Measurements from ENCODE around the gene SDK2.
"Not testable (repeated sequence)": the region's sequence is repeated elsewhere in the genome, so short reads cannot be mapped to it uniquely, and the experiment has no call there.

The SDK2 gene

GRCh38 chr17:73318836-73319235, 325.4 kb downstream of the SDK2 start:
- H3K4me1 ChIP-seq (ENCODE audit: control insufficient read depth, insufficient read depth, low read length) = peaks cover 17% of the 10 kb centered on the region
- no peak overlapping the region for H3K4me3 ChIP-seq (ENCODE audit: low read length)
- no peaks in the 10 kb centered on the region for H3K36me3 ChIP-seq (ENCODE audit: control insufficient read depth, insufficient read depth, low read length)

GRCh38 chr17:73318427-73318813, 325.8 kb downstream of the SDK2 start:
- Histone ChIP-seq H3K9me3 (ENCODE audit: control insufficient read depth, low read length) (no peaks in the 10 kb centered on the region), H3K27me3 (ENCODE audit: control insufficient read depth, insufficient read depth, low read length) (no peaks in the 10 kb centered on the region), H3K36me3 (ENCODE audit: control insufficient read depth, insufficient read depth, low read length) (no peaks in the 10 kb centered on the region), H3K9ac (ENCODE audit: low read length) (no peak overlapping the region), H3K4me3 (ENCODE audit: low read length) (no peak overlapping the region), H3K4me1 (ENCODE audit: control insufficient read depth, insufficient read depth, low read length) (peaks cover 17% of the 10 kb centered on the region)

More at GRCh38 chr17:73318836-73319235, 325.4 kb downstream of the SDK2 start:
- Histone ChIP-seq H3K27me3 (ENCODE audit: control insufficient read depth, insufficient read depth, low read length) (no peaks in the 10 kb centered on the region), H3K9me3 (ENCODE audit: control insufficient read depth, low read length) (no peaks in the 10 kb centered on the region), H3K9ac (ENCODE audit: low read length) (no peak overlapping the region)

GRCh38 chr17:73317513-73318426, 326.5 kb downstream of the SDK2 start:
- Histone ChIP-seq H3K27me3 (ENCODE audit: control insufficient read depth, insufficient read depth, low read length) (no peaks in the 10 kb centered on the region), H3K4me1 (ENCODE audit: control insufficient read depth, insufficient read depth, low read length) (peaks cover 18% of the 10 kb centered on the region), H3K9ac (ENCODE audit: low read length) (peak overlapping the region; percentile 7), H3K36me3 (ENCODE audit: control insufficient read depth, insufficient read depth, low read length) (no peaks in the 10 kb centered on the region), H3K9me3 (ENCODE audit: control insufficient read depth, low read length) (no peaks in the 10 kb centered on the region), H3K4me3 (ENCODE audit: low read length) (no peak overlapping the region)

- H3K9ac ChIP-seq (ENCODE audit: low read length) = peak overlapping the region; percentile 7
- no peaks in the 10 kb centered on the region for H3K27me3 ChIP-seq (ENCODE audit: control insufficient read depth, insufficient read depth, low read length)
- H3K4me3 ChIP-seq (ENCODE audit: low read length) = no peak overlapping the region
- no peaks in the 10 kb centered on the region for H3K36me3 ChIP-seq (ENCODE audit: control insufficient read depth, insufficient read depth, low read length)
- peaks cover 25% of the 10 kb centered on the region for H3K4me1 ChIP-seq (ENCODE audit: control insufficient read depth, insufficient read depth, low read length)
- H3K9me3 ChIP-seq (ENCODE audit: control insufficient read depth, low read length) = no peaks in the 10 kb centered on the region
Measured at GRCh38 chr17:73316919-73317505, 327.2 kb downstream of the SDK2 start.

GRCh38 chr17:73315471-73315870, 328.8 kb downstream of the SDK2 start:
- H3K4me1 ChIP-seq (ENCODE audit: control insufficient read depth, insufficient read depth, low read length) = peaks cover 26% of the 10 kb centered on the region

GRCh38 chr17:73313526-73314127, 330.6 kb downstream of the SDK2 start:
- Histone ChIP-seq H3K9ac (ENCODE audit: low read length) (no peak overlapping the region), H3K4me1 (ENCODE audit: control insufficient read depth, insufficient read depth, low read length) (peaks cover 38% of the 10 kb centered on the region)

More at GRCh38 chr17:73315471-73315870, 328.8 kb downstream of the SDK2 start:
- Histone ChIP-seq H3K4me3 (ENCODE audit: low read length) (no peak overlapping the region), H3K27me3 (ENCODE audit: control insufficient read depth, insufficient read depth, low read length) (no peaks in the 10 kb centered on the region), H3K9ac (ENCODE audit: low read length) (no peak overlapping the region), H3K9me3 (ENCODE audit: control insufficient read depth, low read length) (no peaks in the 10 kb centered on the region), H3K36me3 (ENCODE audit: control insufficient read depth, insufficient read depth, low read length) (no peaks in the 10 kb centered on the region)

GRCh38 chr17:73312887-73313286, 331.4 kb downstream of the SDK2 start:
- H3K4me3 ChIP-seq (ENCODE audit: low read length); H3K36me3 ChIP-seq (ENCODE audit: control insufficient read depth, insufficient read depth, low read length); H3K27me3 ChIP-seq (ENCODE audit: control insufficient read depth, insufficient read depth, low read length); H3K9me3 ChIP-seq (ENCODE audit: control insufficient read depth, low read length): not testable (repeated sequence)
- peak overlapping the region; percentile 99 for H3K9ac ChIP-seq (ENCODE audit: low read length)
- peaks cover 44% of the 10 kb centered on the region for H3K4me1 ChIP-seq (ENCODE audit: control insufficient read depth, insufficient read depth, low read length)

More at GRCh38 chr17:73313526-73314127, 330.6 kb downstream of the SDK2 start:
- Histone ChIP-seq H3K4me3 (ENCODE audit: low read length) (no peak overlapping the region), H3K36me3 (ENCODE audit: control insufficient read depth, insufficient read depth, low read length) (no peaks in the 10 kb centered on the region), H3K27me3 (ENCODE audit: control insufficient read depth, insufficient read depth, low read length) (no peaks in the 10 kb centered on the region), H3K9me3 (ENCODE audit: control insufficient read depth, low read length) (no peaks in the 10 kb centered on the region)

- Histone ChIP-seq H3K9ac (ENCODE audit: low read length) (peak within 1 kb of the TSS; percentile 99), H3K4me1 (ENCODE audit: control insufficient read depth, insufficient read depth, low read length) (peaks cover 40% of the 10 kb centered on the region), H3K36me3 (ENCODE audit: control insufficient read depth, insufficient read depth, low read length) (no peaks in the 10 kb centered on the region), H3K9me3 (ENCODE audit: control insufficient read depth, low read length) (no peaks in the 10 kb centered on the region), H3K4me3 (ENCODE audit: low read length) (peak within 1 kb of the TSS; percentile 98), H3K27me3 (ENCODE audit: control insufficient read depth, insufficient read depth, low read length) (no peaks in the 10 kb centered on the region)
Measured at GRCh38 chr17:73311781-73312641, 332.2 kb downstream of the SDK2 start, which contains the start of gene CDC42EP4. Gene CDC42EP4 (minus strand): TSS chr17:73312001. CDS start chr17:73286500, 25,501 bp downstream.

GRCh38 chr17:73311428-73311780, 332.8 kb downstream of the SDK2 start:
- Histone ChIP-seq H3K36me3 (ENCODE audit: control insufficient read depth, insufficient read depth, low read length) (no peaks in the 10 kb centered on the region), H3K9me3 (ENCODE audit: control insufficient read depth, low read length) (no peaks in the 10 kb centered on the region), H3K27me3 (ENCODE audit: control insufficient read depth, insufficient read depth, low read length) (no peaks in the 10 kb centered on the region), H3K9ac (ENCODE audit: low read length) (peak overlapping the region; percentile 99), H3K4me1 (ENCODE audit: control insufficient read depth, insufficient read depth, low read length) (peaks cover 40% of the 10 kb centered on the region), H3K4me3 (ENCODE audit: low read length) (peak overlapping the region; percentile 98)

GRCh38 chr17:73309727-73310596, 334.3 kb downstream of the SDK2 start:
- Histone ChIP-seq H3K36me3 (ENCODE audit: control insufficient read depth, insufficient read depth, low read length) (no peaks in the 10 kb centered on the region), H3K4me3 (ENCODE audit: low read length) (peak overlapping the region; percentile 98), H3K9me3 (ENCODE audit: control insufficient read depth, low read length) (no peaks in the 10 kb centered on the region), H3K27me3 (ENCODE audit: control insufficient read depth, insufficient read depth, low read length) (no peaks in the 10 kb centered on the region), H3K9ac (ENCODE audit: low read length) (peak overlapping the region; percentile 99), H3K4me1 (ENCODE audit: control insufficient read depth, insufficient read depth, low read length) (peaks cover 55% of the 10 kb centered on the region)

GRCh38 chr17:73308959-73309358, 335.3 kb downstream of the SDK2 start:
- peaks cover 64% of the 10 kb centered on the region for H3K4me1 ChIP-seq (ENCODE audit: control insufficient read depth, insufficient read depth, low read length)
- not testable (repeated sequence) for H3K9me3 ChIP-seq (ENCODE audit: control insufficient read depth, low read length); H3K4me3 ChIP-seq (ENCODE audit: low read length); H3K27me3 ChIP-seq (ENCODE audit: control insufficient read depth, insufficient read depth, low read length); H3K9ac ChIP-seq (ENCODE audit: low read length); H3K36me3 ChIP-seq (ENCODE audit: control insufficient read depth, insufficient read depth, low read length)

Data from mucosa of stomach (tissue), 1 donor.